GM18499 (cell line): ENCODE data around the gene SPEM1.

ENCODE experiments used
- ATAC-seq: cut with Tn5 transposase; IDR thresholded peaks from one replicate; pipeline ENCODE4 v1.9.1; 2021; ENCODE audit warnings: moderate number of reproducible peaks; ENCODE audit not compliant: insufficient read depth, unreplicated experiment

SPEM1 gene

GRCh38 chr17:7439462-7440112 is 19.5 kb downstream of the SPEM1 start, which contains the start of gene FGF11:
FGF11 (plus strand) TSS chr17:7439512; CDS start chr17:7439621, 109 bp downstream.
- no peak for ATAC-seq

GRCh38 chr17:7440113-7440833 is 20.1 kb downstream of the SPEM1 start:
- no peak for ATAC-seq

GRCh38 chr17:7440834-7441195 is 20.7 kb downstream of the SPEM1 start:
- ATAC-seq, result no peak

- no peak for ATAC-seq
Measured at GRCh38 chr17:7441266-7441665, 21.1 kb downstream of the SPEM1 start.

GRCh38 chr17:7442142-7442541 is 22.0 kb downstream of the SPEM1 start:
- ATAC-seq, result no peak

- ATAC-seq, result no peak
Measured at GRCh38 chr17:7443499-7444485, 23.7 kb downstream of the SPEM1 start.

- no peak for ATAC-seq
Measured at GRCh38 chr17:7444682-7445618, 24.8 kb downstream of the SPEM1 start, which contains the start of gene CHRNB1. CHRNB1 (plus strand) TSS chr17:7445061; CDS start chr17:7445128, 67 bp downstream.

GRCh38 chr17:7445619-7445968 is 25.5 kb downstream of the SPEM1 start:
- ATAC-seq, result no peak

GRCh38 chr17:7448461-7448860 is 28.3 kb downstream of the SPEM1 start:
- ATAC-seq, result no peak

GRCh38 chr17:7459961-7460545 is 39.9 kb downstream of the SPEM1 start:
- ATAC-seq, result no peak

GRCh38 chr17:7460850-7461660 is 40.9 kb downstream of the SPEM1 start:
- no peak for ATAC-seq

GRCh38 chr17:7462474-7463371 is 42.6 kb downstream of the SPEM1 start:
- ATAC-seq, result no peak

GRCh38 chr17:7463372-7463846 is 43.3 kb downstream of the SPEM1 start:
- no peak for ATAC-seq

- no peak for ATAC-seq
Measured at GRCh38 chr17:7464081-7464480, 44.0 kb downstream of the SPEM1 start.

- ATAC-seq, result no peak
Measured at GRCh38 chr17:7465597-7466275, 45.6 kb downstream of the SPEM1 start.

- no peak for ATAC-seq
Measured at GRCh38 chr17:7466318-7466638, 46.2 kb downstream of the SPEM1 start.
